CD14-positive monocyte (primary cell): ENCODE measurements around the gene ADM2. TPM values are rescaled to one million over a fixed set of nuclear protein-coding genes. Genes with fewer than 3 reads are reported as not detected.
A peak's percentile ranks its signal among the peaks of the same experiment; 100 is the strongest.

Experiments used
- DNase-seq, 3 donors: peaks; one replicate each; pipeline ENCODE4 v3.0.0-alpha.2; 2011 to 2022
- H2AFZ ChIP-seq: 2 replicates; pipeline ENCODE4 v1.6.0; 2012; ENCODE audit warnings: mild to moderate bottlenecking, low read depth, low read length, inconsistent platforms; ENCODE audit not compliant: insufficient read depth, poor library complexity, severe bottlenecking
- H3K27ac ChIP-seq, 2 donors: 1 replicate in 1 of 2; 2 replicates in 1 of 2; pipeline ENCODE4 v1.5.1; 2012 to 2013; ENCODE audit warnings: low read length in 2 of 2, control low read depth in 1 of 2, inconsistent platforms in 1 of 2, low read depth in 1 of 2, mild to moderate bottlenecking in 1 of 2
- H3K27me3 ChIP-seq, 2 donors: one replicate each; pipeline versions ENCODE4 v1.6.0 to v1.6.1; 2011 to 2013; ENCODE audit warnings: low read length in 2 of 2; ENCODE audit not compliant: control insufficient read depth in 2 of 2, insufficient read depth in 2 of 2
- H3K36me3 ChIP-seq, 2 donors: replicated peaks in 1 of 2; 1 replicate in 1 of 2; 2 replicates in 1 of 2; pipeline versions ENCODE4 v1.5.1 to v1.6.1; 2012 to 2013; ENCODE audit warnings: low read length in 2 of 2, control low read depth in 1 of 2, inconsistent platforms in 1 of 2, mild to moderate bottlenecking in 1 of 2; ENCODE audit not compliant: insufficient read depth in 2 of 2, control insufficient read depth in 1 of 2
- H3K4me1 ChIP-seq, 2 donors: 1 replicate in 1 of 2; 2 replicates in 1 of 2; pipeline versions ENCODE4 v1.5.1 to v1.6.1; 2012 to 2013; ENCODE audit warnings: low read length in 2 of 2, control low read depth in 1 of 2, inconsistent platforms in 1 of 2, mild to moderate bottlenecking in 1 of 2, moderate library complexity in 1 of 2; ENCODE audit not compliant: insufficient read depth in 2 of 2, control insufficient read depth in 1 of 2
- H3K4me2 ChIP-seq: replicated peaks from 2 replicates; pipeline ENCODE3; 2012; ENCODE audit warnings: low read length, moderate library complexity, mild to moderate bottlenecking; ENCODE audit not compliant: poor library complexity, severe bottlenecking; ENCODE audit errors: extremely low read depth
- H3K4me3 ChIP-seq, 3 experiments: fragments of 200-600 bp in 1 of 3; sonication (generic) in 1 of 3; replicated peaks in 1 of 3; 1 replicate in 2 of 3; 2 replicates in 1 of 3; pipeline ENCODE4 v1.5.1; 2011 to 2013; ENCODE audit warnings: low read length in 3 of 3, mild to moderate bottlenecking in 3 of 3, control low read depth in 2 of 3, low read depth in 2 of 3, inconsistent platforms in 1 of 3, moderate library complexity in 1 of 3
- H3K79me2 ChIP-seq: 2 replicates; pipeline ENCODE4 v1.6.0; 2012; ENCODE audit warnings: mild to moderate bottlenecking, control low read depth, inconsistent platforms, low read length, moderate library complexity; ENCODE audit not compliant: insufficient read depth
- H3K9ac ChIP-seq: 2 replicates; pipeline ENCODE4 v1.6.0; 2017; ENCODE audit warnings: low read length, mild to moderate bottlenecking; ENCODE audit not compliant: insufficient read depth, poor library complexity, severe bottlenecking
- H3K9me3 ChIP-seq, 2 donors: replicated peaks in 1 of 2; 1 replicate in 1 of 2; 2 replicates in 1 of 2; pipeline versions ENCODE4 v1.5.1 to v1.6.1; 2012 to 2013; ENCODE audit warnings: low read length in 2 of 2, control low read depth in 1 of 2; ENCODE audit not compliant: control insufficient read depth in 1 of 2, insufficient read depth in 1 of 2
- H4K20me1 ChIP-seq: 2 replicates; pipeline ENCODE4 v1.6.0; 2012; ENCODE audit warnings: mild to moderate bottlenecking, low read length, control low read depth, moderate library complexity; ENCODE audit not compliant: insufficient read depth
- H3K27ac Mint-ChIP-seq, 7 donors: one replicate each; pipeline ENCODE4 v1.8.0; 2020; ENCODE audit warnings: mild to moderate bottlenecking in 7 of 7, mixed read lengths in 7 of 7, moderate library complexity in 6 of 7, inconsistent platforms in 2 of 7
- H3K27me3 Mint-ChIP-seq, 3 donors: one replicate each; pipeline ENCODE4 v1.8.0; 2021 to 2022; ENCODE audit warnings: low read depth in 3 of 3, mild to moderate bottlenecking in 3 of 3, mixed read lengths in 3 of 3, moderate library complexity in 3 of 3, inconsistent platforms in 1 of 3
- H3K36me3 Mint-ChIP-seq, 2 donors: one replicate each; pipeline ENCODE4 v1.8.0; 2020; ENCODE audit warnings: mixed read lengths in 2 of 2, inconsistent platforms in 1 of 2, mild to moderate bottlenecking in 1 of 2
- H3K4me1 Mint-ChIP-seq: one replicate; pipeline ENCODE4 v1.8.0; 2020; ENCODE audit warnings: mild to moderate bottlenecking, mixed read lengths
- H3K4me3 Mint-ChIP-seq, 2 donors: one replicate each; pipeline ENCODE4 v1.8.0; 2020; ENCODE audit warnings: mild to moderate bottlenecking in 2 of 2, mixed read lengths in 2 of 2, moderate library complexity in 1 of 2
- H3K9me3 Mint-ChIP-seq, 7 donors: one replicate each; pipeline ENCODE4 v1.8.0; 2020 to 2022; ENCODE audit warnings: mixed read lengths in 7 of 7, mild to moderate bottlenecking in 6 of 7, moderate library complexity in 6 of 7, inconsistent platforms in 2 of 7
- WGBS: methylation state at CpG from one replicate; pipeline ENCODE4 v1.1.5; 2013; ENCODE audit warnings: missing lambda C conversion rate; ENCODE audit not compliant: insufficient coverage; 5-methylcytosine and 5-hydroxymethylcytosine counted together
- intact Hi-C, 2 donors: fragments of 100-400 bp; cut with micrococcal nuclease; formaldehyde crosslinking; loops; one replicate each; pipeline versions ENCODE4 v1.15.0 to v1.15.1; 2023
- polyA plus RNA-seq, 3 donors: library from polyadenylated mRNA; depleted of rRNA in 1 of 3; unstranded in 2 of 3; stranded (reverse) in 1 of 3; fragments of 300-500 nt in 2 of 3; fragments of >200 nt in 1 of 3; fragmentation: Illumina TruSeq in 2 of 3; gene quantifications; 1 replicate in 2 of 3; 2 replicates in 1 of 3; pipeline ENCODE4 v1.2.3, GENCODE V29; 2012 to 2021
- TF ChIP-seq, protein P1 (sequence below): fragments of 200-600 bp; IDR thresholded peaks from one replicate; pipeline ENCODE4 v1.8.0; 2022; ENCODE audit warnings: antibody characterized with exemption, mild to moderate bottlenecking

ADM2 gene
- polyA plus RNA-seq, 3 donors = 0.05 TPM; not detected in 2

- Histone ChIP-seq H3K9ac (peak overlapping the region; percentile 21), H2AFZ (peak overlapping the region; percentile 79), H3K4me2 (peak overlapping the region; percentile 76), H3K27ac (no peak overlapping the region), H3K4me3 (peak overlapping the region in 2 of 3 experiments; percentile 26 to 71), H3K27me3 (peaks cover 9 to 48% of the 10 kb centered on the region in 2 donors), H3K9me3 (no peaks in the 10 kb centered on the region), H3K79me2 (no peaks in the 10 kb centered on the region), H3K36me3 (no peaks in the 10 kb centered on the region), H4K20me1 (no peaks in the 10 kb centered on the region), H3K4me1 (peaks cover 5 to 14% of the 10 kb centered on the region in 2 donors)
- Mint-ChIP-seq H3K9me3 (peaks cover 0 to 12% (median 6%) of the 10 kb centered on the region in 7 donors), H3K27ac (no peak overlapping the region), H3K4me1 (peaks cover 2% of the 10 kb centered on the region), H3K4me3 (peak overlapping the region; percentile 66 to 82), H3K36me3 (peaks cover 0 to 2% of the 10 kb centered on the region in 2 donors), H3K27me3 (peaks cover 39 to 82% (median 45%) of the 10 kb centered on the region in 3 donors)
- WGBS = 3% methylated on average over 45 of the region's 45 CpGs
- intact Hi-C loops = no loop called here
- no peak for DNase-seq
- TF ChIP-seq, protein P1, sequence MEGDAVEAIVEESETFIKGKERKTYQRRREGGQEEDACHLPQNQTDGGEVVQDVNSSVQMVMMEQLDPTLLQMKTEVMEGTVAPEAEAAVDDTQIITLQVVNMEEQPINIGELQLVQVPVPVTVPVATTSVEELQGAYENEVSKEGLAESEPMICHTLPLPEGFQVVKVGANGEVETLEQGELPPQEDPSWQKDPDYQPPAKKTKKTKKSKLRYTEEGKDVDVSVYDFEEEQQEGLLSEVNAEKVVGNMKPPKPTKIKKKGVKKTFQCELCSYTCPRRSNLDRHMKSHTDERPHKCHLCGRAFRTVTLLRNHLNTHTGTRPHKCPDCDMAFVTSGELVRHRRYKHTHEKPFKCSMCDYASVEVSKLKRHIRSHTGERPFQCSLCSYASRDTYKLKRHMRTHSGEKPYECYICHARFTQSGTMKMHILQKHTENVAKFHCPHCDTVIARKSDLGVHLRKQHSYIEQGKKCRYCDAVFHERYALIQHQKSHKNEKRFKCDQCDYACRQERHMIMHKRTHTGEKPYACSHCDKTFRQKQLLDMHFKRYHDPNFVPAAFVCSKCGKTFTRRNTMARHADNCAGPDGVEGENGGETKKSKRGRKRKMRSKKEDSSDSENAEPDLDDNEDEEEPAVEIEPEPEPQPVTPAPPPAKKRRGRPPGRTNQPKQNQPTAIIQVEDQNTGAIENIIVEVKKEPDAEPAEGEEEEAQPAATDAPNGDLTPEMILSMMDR = no peak
Observed at GRCh38 chr22:50481045-50481439, 301 bp upstream of the ADM2 start.

GRCh38 chr22:50482107-50483074 is 1.0 kb downstream of the ADM2 start:
- no peaks in the 10 kb centered on the region for H3K9me3 ChIP-seq
- H3K9me3 Mint-ChIP-seq = peaks cover 0 to 12% (median 6%) of the 10 kb centered on the region in 7 donors
- intact Hi-C loops = no loop called here
- H3K27me3 Mint-ChIP-seq = peaks cover 39 to 71% (median 42%) of the 10 kb centered on the region in 3 donors
- peaks cover 5 to 14% of the 10 kb centered on the region in 2 donors for H3K4me1 ChIP-seq
- H3K4me1 Mint-ChIP-seq = peaks cover 2% of the 10 kb centered on the region
- TF ChIP-seq, protein P1 = no peak
- H3K27ac ChIP-seq = no peak overlapping the region
- H3K4me3 Mint-ChIP-seq = peak overlapping the region; percentile 61 to 75
- H3K36me3 ChIP-seq = no peaks in the 10 kb centered on the region
- no peaks in the 10 kb centered on the region for H4K20me1 ChIP-seq
- DNase-seq = no peak
- H3K4me2 ChIP-seq = peak overlapping the region; percentile 76
- no peaks in the 10 kb centered on the region for H3K79me2 ChIP-seq
- 81% methylated on average over 33 of the region's 35 CpGs for WGBS
- peaks cover 0 to 2% of the 10 kb centered on the region in 2 donors for H3K36me3 Mint-ChIP-seq
- H3K27me3 ChIP-seq = peaks cover 9 to 48% of the 10 kb centered on the region in 2 donors
- peak overlapping the region; percentile 8 for H3K9ac ChIP-seq
- H3K27ac Mint-ChIP-seq = no peak overlapping the region
- peak overlapping the region; percentile 79 for H2AFZ ChIP-seq
- H3K4me3 ChIP-seq = peak overlapping the region in 1 of 3 experiments; percentile 71
